DMS114 treated with DMSO at 0.1 percent for 48 hours (cell line): ENCODE results near the gene NRXN3.

Experiments used
- DNase-seq: peaks from one replicate; lab custom pipeline; 2025; ENCODE audit not compliant: unreplicated experiment; lab: John Stamatoyannopoulos, UW

NRXN3 gene

GRCh38 chr14:78319406-78319805, 149.2 kb downstream of the NRXN3 start:
- DNase-seq, result no peak

- no peak for DNase-seq
Measured at GRCh38 chr14:78319887-78320635, 149.9 kb downstream of the NRXN3 start.

GRCh38 chr14:78324353-78324752, 154.2 kb downstream of the NRXN3 start:
- DNase-seq, result no peak

- DNase-seq, result no peak
Measured at GRCh38 chr14:78325911-78326310, 155.7 kb downstream of the NRXN3 start.

DNA sequence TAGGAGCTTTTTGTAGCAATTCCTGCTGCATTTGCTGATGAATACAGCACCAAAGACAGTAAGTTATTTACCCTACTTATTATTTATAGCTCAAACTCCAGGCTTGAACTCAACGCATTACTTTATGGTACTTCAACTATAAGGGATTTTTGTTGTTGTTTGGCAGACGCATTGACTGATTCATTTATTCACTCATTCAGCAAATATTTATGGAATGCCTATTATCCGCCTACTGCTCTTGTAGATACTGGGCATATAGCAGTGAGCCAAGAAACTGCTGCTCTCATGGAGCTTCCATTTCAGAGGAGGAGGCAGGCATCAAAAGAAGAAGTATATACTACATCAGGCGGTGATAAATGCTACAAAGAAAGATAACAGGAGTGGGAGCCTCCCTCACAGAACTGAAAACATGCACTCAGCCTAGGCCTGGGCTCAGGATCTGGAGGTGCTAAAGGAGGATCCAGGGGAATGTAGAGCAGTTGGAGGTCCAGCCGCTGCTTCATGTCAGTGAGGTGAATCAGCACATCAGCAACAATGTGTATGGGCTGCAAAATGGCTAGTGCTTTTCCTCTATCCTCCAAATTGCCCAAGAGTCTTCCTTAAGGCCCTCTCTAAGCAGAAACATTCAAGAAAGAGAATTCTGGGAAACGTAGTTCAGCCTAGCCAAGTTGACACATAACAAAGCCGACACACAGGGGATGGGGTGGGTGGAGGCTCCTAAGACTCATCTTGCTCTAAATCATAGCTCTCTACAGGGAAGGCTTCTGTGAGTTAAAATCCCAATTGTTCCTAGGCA, 157.5 kb downstream of the NRXN3 start:
- DNase-seq, result no peak

- DNase-seq, result no peak
Measured at GRCh38 chr14:78329371-78329770, 159.2 kb downstream of the NRXN3 start.

DNA sequence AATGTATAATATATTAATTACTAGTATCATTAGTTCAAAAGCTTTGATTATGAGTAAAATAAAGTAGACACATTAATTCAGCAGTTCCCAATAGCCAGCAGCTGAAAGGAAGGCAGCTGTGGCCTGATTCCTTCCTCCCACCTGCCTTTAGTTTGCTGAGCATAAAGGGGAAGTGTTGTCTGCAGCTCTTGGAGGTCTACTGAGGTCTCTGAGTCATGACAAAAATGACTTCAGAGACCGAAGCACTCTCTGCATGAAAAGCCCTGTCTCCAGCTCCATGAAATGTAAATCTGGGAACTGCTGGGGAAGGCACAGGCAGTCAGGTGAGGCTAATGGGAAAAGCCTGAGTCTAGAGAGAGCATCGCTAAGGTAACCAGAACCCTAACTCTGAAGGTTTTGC, 165.4 kb downstream of the NRXN3 start:
- DNase-seq, result no peak

- no peak for DNase-seq
Measured at GRCh38 chr14:78340250-78340649, 170.1 kb downstream of the NRXN3 start.

GRCh38 chr14:78341827-78342389, 171.7 kb downstream of the NRXN3 start:
- DNase-seq, result no peak

- DNase-seq, result no peak
Measured at GRCh38 chr14:78342879-78343278, 172.7 kb downstream of the NRXN3 start.

DNA sequence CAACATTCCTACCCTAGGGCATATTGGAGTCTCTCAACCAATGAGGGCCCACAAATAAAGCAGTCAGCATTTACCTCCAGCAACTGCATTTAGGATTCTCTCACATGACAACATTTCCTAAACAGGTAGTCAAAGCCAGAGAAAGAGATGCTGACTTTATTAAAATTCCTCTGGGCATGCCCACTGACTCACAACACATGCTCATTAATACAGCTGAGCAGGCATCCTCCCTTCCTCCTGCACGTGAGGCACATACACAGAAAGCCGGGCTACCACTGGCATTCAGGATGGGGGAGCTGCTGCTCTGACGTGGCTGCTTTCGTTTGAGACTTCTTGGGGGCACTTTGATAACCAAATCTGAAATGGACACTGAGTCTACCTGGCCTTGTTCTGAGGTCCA, 174.1 kb downstream of the NRXN3 start:
- DNase-seq, result no peak

GRCh38 chr14:78345131-78345744, 175.1 kb downstream of the NRXN3 start:
- no peak for DNase-seq

GRCh38 chr14:78346747-78347146, 176.6 kb downstream of the NRXN3 start:
- no peak for DNase-seq

GRCh38 chr14:78355109-78355508, 184.9 kb downstream of the NRXN3 start:
- DNase-seq, result no peak

GRCh38 chr14:78356391-78356790, 186.2 kb downstream of the NRXN3 start:
- no peak for DNase-seq

GRCh38 chr14:78358591-78358990, 188.4 kb downstream of the NRXN3 start:
- no peak for DNase-seq

GRCh38 chr14:78359581-78359980, 189.4 kb downstream of the NRXN3 start:
- no peak for DNase-seq

DNA sequence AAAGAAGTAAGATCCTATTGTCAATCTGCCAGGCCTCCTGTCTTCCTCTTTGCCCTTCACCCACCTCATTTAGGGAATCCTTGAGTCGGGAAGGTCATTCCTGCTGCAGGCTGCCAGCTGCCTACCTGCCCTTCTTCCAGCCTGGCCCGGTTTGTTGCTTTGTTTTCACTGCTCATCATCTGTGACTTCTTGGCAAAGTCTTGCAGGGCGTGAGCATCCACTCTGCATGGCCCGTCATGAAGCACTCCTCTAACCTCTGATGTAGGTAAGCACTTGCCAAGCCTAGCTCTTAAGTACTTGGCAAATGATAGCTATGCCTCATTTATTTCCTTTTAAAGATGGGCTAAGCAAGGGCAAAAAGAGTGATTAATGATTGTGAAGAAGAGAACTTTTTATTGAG, 192.8 kb downstream of the NRXN3 start:
- DNase-seq, result no peak

DNA sequence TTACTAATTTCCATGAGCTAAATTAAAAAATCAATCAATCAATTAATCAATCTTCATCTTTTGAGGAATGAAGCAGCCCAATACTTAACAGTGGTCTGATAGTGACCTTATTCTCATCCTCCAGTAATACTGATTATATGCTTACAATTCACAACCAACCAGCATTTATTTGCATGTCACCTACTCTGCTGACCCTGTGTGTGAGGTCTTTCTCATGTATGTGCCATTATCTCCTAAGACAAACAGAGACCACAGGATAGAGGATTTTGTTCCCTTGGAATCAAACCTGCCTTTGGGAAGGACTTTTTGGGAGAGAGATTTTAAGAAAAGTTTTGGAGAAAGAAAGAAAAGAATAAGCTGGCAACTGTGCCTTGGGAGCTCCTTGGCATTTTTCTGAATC, 197.2 kb downstream of the NRXN3 start:
- no peak for DNase-seq

- DNase-seq, result no peak
Measured at GRCh38 chr14:78383060-78383459, 212.9 kb downstream of the NRXN3 start.

GRCh38 chr14:78398216-78398615, 228.0 kb downstream of the NRXN3 start:
- no peak for DNase-seq
